Hepatocyte (in vitro differentiated cells): ENCODE measurements around the gene KRTAP4-4.
"Not testable (repeated sequence)": the region's sequence is repeated elsewhere in the genome, so short reads cannot be mapped to it uniquely, and the experiment has no call there.

Experiments used
- CTCF ChIP-seq: fragments of 200-600 bp; sonication (generic); IDR thresholded peaks from 2 replicates; pipeline ENCODE4 v1.5.1; 2016; ENCODE audit warnings: antibody characterized with exemption, mild to moderate bottlenecking; ENCODE audit not compliant: poor library complexity
- EZH2 ChIP-seq: fragments of 200-600 bp; sonication (generic); IDR thresholded peaks from 2 replicates; pipeline ENCODE4 v1.6.1; 2016; ENCODE audit warnings: antibody characterized with exemption, mild to moderate bottlenecking, borderline replicate concordance

- not testable (repeated sequence) for TF ChIP-seq EZH2, CTCF
Observed at GRCh38 chr17:41189837-41190318, 29.3 kb upstream of the KRTAP4-4 start, which contains the start of gene KRTAP9-1.
